Spleen (tissue), 3 donors: ENCODE measurements around the gene SSTR5.

Experiments
- POLR2A ChIP-seq, 3 donors: fragments of 450-650 bp; IDR thresholded peaks; one replicate each; pipeline ENCODE4 v1.5.1; 2017; ENCODE audit warnings: antibody characterized with exemption in 3 of 3, mild to moderate bottlenecking in 1 of 3
- POLR2AphosphoS5 ChIP-seq, 3 donors: sonication (generic); formaldehyde crosslinking; IDR thresholded peaks; one replicate each; pipeline ENCODE4 v1.5.1; 2017; ENCODE audit warnings: antibody characterized with exemption in 3 of 3

DNA sequence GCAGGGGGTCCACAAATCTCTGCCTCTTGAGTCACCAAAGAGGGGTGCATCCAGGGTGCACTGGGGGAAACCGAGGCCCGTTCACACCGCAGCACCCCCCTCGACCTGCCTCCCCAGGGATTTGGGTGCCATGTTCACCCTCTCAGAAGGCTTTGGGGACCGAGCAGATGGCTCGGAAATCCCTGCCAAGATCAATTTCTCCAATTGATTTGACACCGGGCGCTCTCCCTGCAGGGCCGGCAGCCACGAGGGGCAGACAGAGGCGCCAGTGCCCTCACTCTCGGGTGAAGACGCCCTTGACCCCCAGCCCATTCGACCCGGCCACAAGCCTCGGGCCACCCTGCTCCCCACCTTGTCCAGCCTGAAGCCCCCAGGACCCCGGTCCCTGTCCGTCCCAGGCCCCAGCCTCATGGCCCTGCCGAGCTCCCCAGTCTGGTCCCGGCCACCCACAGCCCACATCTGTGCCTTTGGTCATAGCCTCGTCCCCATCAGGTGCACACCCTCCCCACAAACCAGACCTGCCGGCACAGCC is 9.3 kb downstream of the SSTR5 start:
- TF ChIP-seq POLR2AphosphoS5 (IDR thresholded peaks at IDR 0.05) (no peak), POLR2A (IDR thresholded peaks at IDR 0.05) (no peak)
